VCaP (cell line): ENCODE measurements around the gene TBC1D22A.

Experiments used
- H3K27ac ChIP-seq: fragments of 450-650 bp; 2 replicates; pipeline ENCODE4 v1.5.1; 2017
- TF ChIP-seq, protein P1 (sequence below): fragments of 450-650 bp; conservative IDR thresholded peaks from 2 replicates; pipeline ENCODE4 v1.5.1; 2017; ENCODE audit warnings: mild to moderate bottlenecking, moderate library complexity

Gene TBC1D22A

DNA sequence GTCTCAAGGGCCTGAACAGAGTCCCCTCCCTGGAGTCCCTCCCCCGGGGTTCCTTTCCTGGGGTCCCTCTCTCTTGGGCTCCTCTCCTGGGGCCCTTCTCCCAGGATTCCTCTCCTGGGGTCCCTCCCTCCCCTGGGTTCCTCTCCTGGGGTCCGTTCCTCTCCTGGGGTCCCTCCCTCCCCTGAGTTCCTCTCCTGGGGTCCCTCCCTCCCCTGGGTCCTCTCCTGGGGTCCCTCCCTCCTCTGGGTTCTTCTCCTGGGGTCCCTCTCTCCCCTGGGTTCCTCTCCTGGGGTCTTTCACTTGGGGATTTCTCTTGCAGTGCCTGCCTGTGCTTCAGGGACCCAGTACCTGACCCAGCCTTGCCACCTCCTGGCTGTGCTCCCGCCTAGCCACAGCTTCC lies 386.1 kb downstream of the TBC1D22A start:
- TF ChIP-seq, protein P1, sequence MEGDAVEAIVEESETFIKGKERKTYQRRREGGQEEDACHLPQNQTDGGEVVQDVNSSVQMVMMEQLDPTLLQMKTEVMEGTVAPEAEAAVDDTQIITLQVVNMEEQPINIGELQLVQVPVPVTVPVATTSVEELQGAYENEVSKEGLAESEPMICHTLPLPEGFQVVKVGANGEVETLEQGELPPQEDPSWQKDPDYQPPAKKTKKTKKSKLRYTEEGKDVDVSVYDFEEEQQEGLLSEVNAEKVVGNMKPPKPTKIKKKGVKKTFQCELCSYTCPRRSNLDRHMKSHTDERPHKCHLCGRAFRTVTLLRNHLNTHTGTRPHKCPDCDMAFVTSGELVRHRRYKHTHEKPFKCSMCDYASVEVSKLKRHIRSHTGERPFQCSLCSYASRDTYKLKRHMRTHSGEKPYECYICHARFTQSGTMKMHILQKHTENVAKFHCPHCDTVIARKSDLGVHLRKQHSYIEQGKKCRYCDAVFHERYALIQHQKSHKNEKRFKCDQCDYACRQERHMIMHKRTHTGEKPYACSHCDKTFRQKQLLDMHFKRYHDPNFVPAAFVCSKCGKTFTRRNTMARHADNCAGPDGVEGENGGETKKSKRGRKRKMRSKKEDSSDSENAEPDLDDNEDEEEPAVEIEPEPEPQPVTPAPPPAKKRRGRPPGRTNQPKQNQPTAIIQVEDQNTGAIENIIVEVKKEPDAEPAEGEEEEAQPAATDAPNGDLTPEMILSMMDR = no peak

DNA sequence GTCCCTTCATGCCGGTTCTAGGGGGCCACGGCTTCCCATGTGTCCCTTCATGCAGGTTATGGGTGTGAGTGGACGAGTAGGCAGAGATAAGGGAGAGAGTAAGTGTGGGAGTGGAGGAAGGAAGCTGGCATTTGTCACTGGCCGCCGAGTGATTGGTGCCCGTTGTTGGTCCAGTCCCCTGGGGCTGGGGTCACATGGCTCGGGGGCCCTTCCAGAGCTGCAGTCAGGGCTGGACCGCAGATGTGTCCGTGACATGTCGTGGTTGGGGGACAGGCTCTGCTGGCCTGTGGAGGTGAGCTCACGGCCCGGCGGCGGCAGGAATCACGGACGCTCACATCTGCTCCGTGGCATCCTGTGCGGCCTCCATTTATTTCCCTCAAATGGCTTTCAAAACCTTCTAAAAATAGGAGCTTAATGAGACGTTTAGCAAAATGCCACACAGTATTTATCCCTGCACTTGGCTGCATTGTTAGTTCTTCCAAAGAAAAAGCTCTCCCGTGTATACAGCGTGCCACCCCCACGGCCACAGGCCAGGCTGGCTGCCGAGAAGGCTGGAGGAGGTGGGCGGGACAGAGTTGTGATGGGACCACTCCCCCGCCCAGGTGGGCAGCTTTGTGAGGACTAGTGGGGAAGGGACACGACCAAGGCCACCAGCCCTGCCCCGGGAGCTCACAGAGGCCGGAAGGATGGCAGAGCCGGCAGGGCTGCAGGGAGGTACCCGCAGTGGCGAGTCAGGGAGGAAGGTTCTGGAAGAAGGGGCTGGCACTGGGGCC lies 386.7 kb downstream of the TBC1D22A start:
- H3K27ac ChIP-seq = no peak overlapping the region
- TF ChIP-seq, protein P1 = no peak

More for the DNA sequence above, 386.1 kb downstream of the TBC1D22A start:
- no peak overlapping the region; the same call in 1 of the 2 replicates for H3K27ac ChIP-seq

DNA sequence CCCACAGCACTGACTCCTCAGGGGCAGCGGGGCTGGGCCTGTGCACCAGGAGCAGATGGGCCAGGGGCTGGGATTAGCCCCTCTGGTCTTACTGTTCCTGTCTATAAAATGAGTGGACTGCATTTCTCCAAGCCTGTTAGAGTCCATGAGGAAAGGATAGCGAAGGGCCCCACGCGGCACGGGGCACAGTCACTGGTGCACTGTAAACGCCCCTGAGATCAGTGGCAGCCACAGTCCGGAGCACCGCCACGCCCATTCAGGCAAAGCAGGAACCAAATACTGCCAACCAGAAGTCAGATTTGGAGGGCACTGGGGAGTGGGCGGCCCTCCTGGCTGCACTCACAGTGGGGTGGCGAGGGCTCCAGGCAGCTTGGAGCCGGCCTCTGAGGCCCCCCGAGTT lies 387.5 kb downstream of the TBC1D22A start:
- TF ChIP-seq, protein P1 = no peak
- no peak overlapping the region for H3K27ac ChIP-seq

DNA sequence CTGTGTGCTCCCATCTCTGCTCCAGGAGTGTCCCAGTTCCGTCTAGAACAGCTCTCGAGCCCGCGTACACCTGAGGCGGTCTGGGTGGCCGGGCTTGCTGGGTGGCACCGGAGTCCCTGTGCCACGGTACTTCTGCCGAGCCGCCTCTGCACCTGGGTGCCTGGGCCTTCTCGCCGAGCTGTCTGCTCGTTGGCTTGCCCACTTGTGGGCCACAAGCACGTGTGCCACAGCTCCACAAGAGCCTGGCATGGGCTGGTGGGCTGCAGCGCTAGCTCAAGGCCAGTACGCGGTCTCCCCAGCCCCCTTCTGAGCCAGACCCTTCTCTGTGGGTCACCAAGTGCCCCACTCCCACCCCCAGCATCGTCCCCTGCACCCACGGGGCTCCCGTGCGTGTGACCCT lies 388.0 kb downstream of the TBC1D22A start:
- TF ChIP-seq, protein P1 = no peak
- H3K27ac ChIP-seq = no peak overlapping the region

DNA sequence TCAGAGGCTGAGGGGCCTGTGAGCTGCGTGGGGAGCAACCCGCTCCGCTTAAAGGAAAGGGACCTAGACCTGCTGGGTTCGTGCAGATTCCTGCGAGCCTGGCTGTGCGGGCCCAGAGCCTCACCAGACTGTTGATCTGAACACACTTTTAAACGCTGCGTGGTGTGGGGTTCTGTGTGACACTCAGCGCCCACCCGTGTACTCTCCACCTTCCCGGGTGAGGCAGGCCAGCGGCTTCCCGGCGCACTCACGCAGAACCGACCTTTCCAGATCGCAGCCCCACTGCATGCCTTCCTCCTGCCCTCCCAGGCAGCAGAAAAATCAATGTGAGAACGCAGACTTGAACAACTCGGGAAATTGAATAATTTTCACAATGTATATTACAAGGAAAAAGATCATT lies 388.6 kb downstream of the TBC1D22A start:
- no peak overlapping the region for H3K27ac ChIP-seq
- TF ChIP-seq, protein P1 = no peak

DNA sequence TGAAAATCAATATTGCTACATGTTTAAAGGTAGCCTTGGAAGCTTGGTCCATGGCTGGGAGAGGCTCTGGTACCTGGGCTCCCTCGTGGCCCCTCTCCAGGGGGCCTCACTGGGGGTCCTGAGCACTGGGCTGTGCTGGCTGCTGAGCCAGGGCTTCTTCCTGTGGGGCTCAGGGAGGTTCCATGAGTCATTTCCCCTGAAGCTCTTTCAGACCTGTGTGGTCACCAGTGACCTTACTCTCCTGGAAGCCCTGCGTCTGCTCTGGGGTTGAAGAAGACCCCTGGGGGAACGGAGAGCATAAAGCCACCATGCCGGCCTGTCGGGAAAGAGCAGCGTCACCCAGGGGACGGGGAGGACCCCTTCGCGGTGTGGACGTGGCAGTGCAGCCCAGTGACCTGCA lies 389.0 kb downstream of the TBC1D22A start:
- TF ChIP-seq, protein P1 = no peak
- no peak overlapping the region for H3K27ac ChIP-seq

DNA sequence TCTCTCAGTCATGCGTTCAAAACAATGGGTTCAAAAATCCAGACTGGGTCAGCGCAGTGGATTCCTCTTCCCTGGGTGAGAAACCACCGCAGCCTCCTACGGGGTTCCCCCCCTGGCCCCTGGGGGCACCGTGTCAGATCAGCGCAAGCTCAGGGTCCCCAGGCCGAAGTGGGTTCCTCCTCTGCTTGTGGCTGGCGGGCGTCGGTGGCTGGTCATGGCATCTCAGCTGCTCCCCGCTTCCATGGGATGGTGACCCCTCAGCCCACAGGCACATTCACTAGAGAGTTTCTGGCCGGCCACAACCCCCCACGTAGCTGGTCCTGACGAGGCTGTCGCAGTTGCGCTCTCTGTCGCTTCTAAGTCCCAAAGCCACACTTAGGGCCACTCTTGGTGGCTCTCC lies 389.8 kb downstream of the TBC1D22A start:
- no peak overlapping the region for H3K27ac ChIP-seq
- TF ChIP-seq, protein P1 = no peak
